RCC 7860 (cell line): Measurements from ENCODE around the gene HEXIM1.
"Not testable (repeated sequence)": the region's sequence is repeated elsewhere in the genome, so short reads cannot be mapped to it uniquely, and the experiment has no call there.

ENCODE experiments used
- DNase-seq: peaks from one replicate; pipeline ENCODE4 v3.0.0-alpha.2; 2015; ENCODE audit warnings: low spot score
- FAIRE-seq: peaks from 2 replicates; lab custom pipeline; 2012; peaks lifted over from hg19 to GRCh38; lab: Jason Lieb, UNC

Gene HEXIM1

GRCh38 chr17:45112559-45113423 lies 35.5 kb upstream of the HEXIM1 start:
- DNase-seq (no peak), FAIRE-seq (no peak)

GRCh38 chr17:45113424-45113754 lies 34.9 kb upstream of the HEXIM1 start:
- DNase-seq (no peak), FAIRE-seq (no peak)

- FAIRE-seq, result no peak
Observed at GRCh38 chr17:45114117-45114932, 34.0 kb upstream of the HEXIM1 start.

GRCh38 chr17:45115015-45115625 lies 33.2 kb upstream of the HEXIM1 start:
- no peak for DNase-seq
- FAIRE-seq, result no peak

More at GRCh38 chr17:45114117-45114932, 34.0 kb upstream of the HEXIM1 start:
- no peak for DNase-seq

- FAIRE-seq (no peak), DNase-seq (no peak)
Observed at GRCh38 chr17:45115871-45116270, 32.4 kb upstream of the HEXIM1 start.

GRCh38 chr17:45116434-45117016 lies 31.8 kb upstream of the HEXIM1 start:
- FAIRE-seq (no peak), DNase-seq (no peak)

- DNase-seq, result no peak
- no peak for FAIRE-seq
Observed at GRCh38 chr17:45117334-45117733, 30.9 kb upstream of the HEXIM1 start.

GRCh38 chr17:45117848-45118646 lies 30.2 kb upstream of the HEXIM1 start:
- no peak for FAIRE-seq
- no peak for DNase-seq

GRCh38 chr17:45118691-45119090 lies 29.6 kb upstream of the HEXIM1 start:
- no peak for DNase-seq
- FAIRE-seq, result no peak

GRCh38 chr17:45119964-45120363 lies 28.3 kb upstream of the HEXIM1 start:
- FAIRE-seq (no peak), DNase-seq (no peak)

- no peak for DNase-seq
- no peak for FAIRE-seq
Observed at GRCh38 chr17:45120558-45120957, 27.7 kb upstream of the HEXIM1 start.

GRCh38 chr17:45121055-45121454 lies 27.2 kb upstream of the HEXIM1 start:
- no peak for DNase-seq
- FAIRE-seq, result no peak

GRCh38 chr17:45123076-45123770 lies 25.1 kb upstream of the HEXIM1 start:
- no peak for DNase-seq
- FAIRE-seq, result no peak

- DNase-seq, result peak; percentile 87
- FAIRE-seq, result peak; percentile 74
Observed at GRCh38 chr17:45123930-45124796, 24.1 kb upstream of the HEXIM1 start.

GRCh38 chr17:45124797-45125122 lies 23.5 kb upstream of the HEXIM1 start:
- DNase-seq, FAIRE-seq: not testable (repeated sequence)

GRCh38 chr17:45125509-45125908 lies 22.8 kb upstream of the HEXIM1 start:
- no peak for DNase-seq
- FAIRE-seq, result no peak

GRCh38 chr17:45127207-45127547 lies 21.1 kb upstream of the HEXIM1 start:
- FAIRE-seq (no peak), DNase-seq (no peak)

GRCh38 chr17:45127548-45128300 lies 20.6 kb upstream of the HEXIM1 start:
- FAIRE-seq (no peak), DNase-seq (peak; percentile 41)
